Activated gamma-delta T cell (primary cell): ENCODE results near the gene NR1H2.
"Not testable (repeated sequence)": the region's sequence is repeated elsewhere in the genome, so short reads cannot be mapped to it uniquely, and the experiment has no call there.

ENCODE experiments used
- DNase-seq: peaks from one replicate; lab custom pipeline; 2025; lab: John Stamatoyannopoulos, UW

Gene NR1H2

DNA sequence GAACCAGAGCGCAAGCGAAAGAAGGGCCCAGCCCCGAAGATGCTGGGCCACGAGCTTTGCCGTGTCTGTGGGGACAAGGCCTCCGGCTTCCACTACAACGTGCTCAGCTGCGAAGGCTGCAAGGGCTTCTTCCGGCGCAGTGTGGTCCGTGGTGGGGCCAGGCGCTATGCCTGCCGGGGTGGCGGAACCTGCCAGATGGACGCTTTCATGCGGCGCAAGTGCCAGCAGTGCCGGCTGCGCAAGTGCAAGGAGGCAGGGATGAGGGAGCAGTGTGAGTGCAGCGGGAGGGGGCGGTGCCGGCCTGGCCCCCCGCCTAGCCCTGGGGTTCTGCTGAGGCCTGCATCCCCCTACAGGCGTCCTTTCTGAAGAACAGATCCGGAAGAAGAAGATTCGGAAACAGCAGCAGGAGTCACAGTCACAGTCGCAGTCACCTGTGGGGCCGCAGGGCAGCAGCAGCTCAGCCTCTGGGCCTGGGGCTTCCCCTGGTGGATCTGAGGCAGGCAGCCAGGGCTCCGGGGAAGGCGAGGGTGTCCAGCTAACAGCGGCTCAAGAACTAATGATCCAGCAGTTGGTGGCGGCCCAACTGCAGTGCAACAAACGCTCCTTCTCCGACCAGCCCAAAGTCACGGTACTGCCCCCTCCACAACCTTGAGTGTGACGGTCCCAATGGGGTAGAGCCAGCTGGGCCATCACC lies 2.1 kb downstream of the NR1H2 start:
- DNase-seq: no peak

GRCh38 chr19:50378863-50379236 lies 2.6 kb downstream of the NR1H2 start:
- DNase-seq: no peak

- DNase-seq: no peak
Observed at GRCh38 chr19:50379602-50380001, 3.3 kb downstream of the NR1H2 start.

GRCh38 chr19:50380137-50380536 lies 3.9 kb downstream of the NR1H2 start:
- no peak for DNase-seq

DNA sequence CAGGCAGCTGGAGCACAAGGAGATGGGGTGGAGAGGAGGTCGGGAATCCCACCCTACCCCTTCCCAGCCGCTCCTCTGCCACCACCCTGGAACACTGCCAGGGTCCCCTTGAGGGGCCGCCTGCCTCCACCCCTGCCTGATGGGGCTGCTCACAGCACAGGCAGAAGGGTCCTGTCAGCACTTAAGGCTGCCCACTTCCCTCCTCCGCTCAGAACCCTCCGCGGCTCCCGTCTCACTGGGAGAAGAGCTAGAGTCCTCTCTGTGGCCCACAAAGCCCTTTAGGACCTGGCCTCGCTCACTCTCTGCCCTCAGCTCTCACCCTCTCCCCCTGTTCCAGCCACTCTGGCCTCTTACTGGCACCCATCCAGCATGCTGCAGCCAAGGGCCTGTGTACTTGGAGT lies 4.5 kb downstream of the NR1H2 start:
- DNase-seq: no peak

- no peak for DNase-seq
Observed at GRCh38 chr19:50381881-50382729, 5.8 kb downstream of the NR1H2 start.

DNA sequence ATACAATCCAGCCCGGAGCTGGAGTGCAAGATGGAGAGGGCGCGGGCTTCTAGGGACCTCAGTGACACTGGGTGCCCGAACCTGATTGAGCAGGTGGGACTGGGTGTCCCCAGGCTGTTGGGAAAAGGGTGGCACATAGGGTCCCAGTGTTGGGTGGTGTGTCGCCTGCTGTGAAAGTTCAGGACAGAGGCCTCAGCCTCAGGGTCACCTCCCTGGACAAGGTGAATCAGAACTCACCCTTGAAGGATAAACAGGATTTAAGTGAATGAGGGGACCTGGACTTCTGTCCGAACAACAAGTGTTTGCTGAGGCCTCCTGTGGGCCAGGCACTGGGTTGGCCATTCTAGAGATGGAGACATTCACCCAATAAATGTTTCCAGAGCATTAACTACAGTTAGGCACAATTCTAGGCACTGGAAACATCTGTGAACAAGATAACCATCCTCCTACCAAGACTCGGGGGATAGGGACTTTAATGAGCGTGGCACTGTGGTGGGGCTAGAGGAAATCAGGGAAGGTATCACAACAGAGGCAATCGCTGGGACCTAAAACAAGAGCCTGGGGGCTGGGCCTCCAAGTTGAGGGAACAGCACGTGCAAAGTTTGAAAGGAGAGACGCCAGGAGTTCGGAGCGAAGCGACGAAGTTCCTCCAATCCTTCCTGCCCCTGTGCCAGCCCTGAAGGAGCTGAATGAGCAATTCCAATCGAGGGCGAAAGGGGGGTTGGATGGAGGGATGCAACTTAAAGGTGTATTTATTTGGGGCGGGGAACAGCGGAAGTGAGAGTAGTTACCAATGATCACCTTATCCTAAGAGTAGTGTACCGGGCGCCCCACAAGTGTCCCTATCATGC lies 7.0 kb downstream of the NR1H2 start:
- no peak for DNase-seq

GRCh38 chr19:50383852-50384684 lies 7.8 kb downstream of the NR1H2 start, which contains the start of gene POLD1:
Gene POLD1, plus strand, starts transcription at chr19:50384347. Its CDS starts 14,505 bp downstream, at chr19:50398852.
- DNase-seq: peak; percentile 96

- no peak for DNase-seq
Observed at GRCh38 chr19:50384685-50385535, 8.7 kb downstream of the NR1H2 start.

GRCh38 chr19:50387176-50387867 lies 11.1 kb downstream of the NR1H2 start:
- no peak for DNase-seq

DNA sequence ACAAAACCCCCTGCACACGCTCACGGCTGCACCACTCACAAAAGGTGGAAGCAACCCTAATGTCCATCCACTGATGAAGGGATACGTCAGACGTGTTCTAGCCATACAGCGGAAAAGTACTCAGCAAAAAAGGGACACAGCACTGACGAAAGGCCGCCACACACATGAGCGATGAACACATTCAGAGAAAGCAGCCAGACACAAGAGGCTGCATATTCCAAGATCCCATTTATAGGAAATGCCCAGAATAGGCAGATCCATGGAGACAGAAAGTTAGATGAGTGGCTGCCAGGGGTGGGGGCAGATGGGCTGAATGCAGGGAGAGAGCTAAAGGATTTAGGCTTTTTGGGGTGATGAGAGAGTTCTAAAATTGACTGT lies 11.6 kb downstream of the NR1H2 start:
- no peak for DNase-seq

- not testable (repeated sequence) for DNase-seq
Observed at GRCh38 chr19:50390295-50390694, 14.0 kb downstream of the NR1H2 start.

DNA sequence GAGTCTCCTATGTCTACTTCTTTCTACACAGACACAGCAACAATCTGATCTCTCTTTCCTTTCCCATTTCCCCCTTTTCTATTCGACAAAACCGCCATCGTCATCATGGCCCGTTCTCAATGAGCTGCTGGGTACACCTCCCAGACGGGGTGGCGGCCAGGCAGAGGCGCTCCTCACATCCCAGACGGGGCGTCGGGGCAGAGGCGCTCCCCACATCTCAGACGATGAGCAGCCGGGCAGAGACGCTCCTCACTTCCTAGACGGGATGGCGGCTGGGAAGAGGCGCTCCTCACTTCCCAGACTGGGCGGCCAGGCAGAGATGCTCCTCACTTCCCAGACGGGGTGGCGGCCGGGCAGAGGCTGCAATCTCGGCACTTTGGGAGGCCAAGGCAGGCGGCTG lies 14.7 kb downstream of the NR1H2 start:
- DNase-seq: not testable (repeated sequence)

GRCh38 chr19:50392759-50393158 lies 16.5 kb downstream of the NR1H2 start:
- no peak for DNase-seq

GRCh38 chr19:50393589-50393988 lies 17.3 kb downstream of the NR1H2 start:
- DNase-seq: no peak

DNA sequence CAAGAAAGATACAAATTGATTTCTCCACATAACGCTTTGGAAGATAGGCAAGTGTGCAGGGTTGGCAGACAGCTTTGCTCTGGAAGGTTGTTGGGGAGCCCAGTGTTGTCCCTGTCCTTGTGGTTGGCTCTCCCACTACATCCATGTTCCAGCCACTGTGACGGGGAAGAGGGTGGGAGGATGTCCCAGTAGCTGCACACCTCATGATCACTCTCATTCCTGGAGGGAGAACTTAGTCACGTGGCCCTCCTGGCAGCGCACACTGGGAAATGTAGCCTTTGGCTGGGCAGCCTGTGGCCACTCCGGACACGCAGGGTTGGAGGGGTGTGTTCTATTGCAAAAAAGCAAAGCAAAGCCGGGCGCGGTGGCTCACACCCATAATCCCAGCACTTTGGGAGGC lies 17.8 kb downstream of the NR1H2 start:
- no peak for DNase-seq

- DNase-seq: no peak
Observed at GRCh38 chr19:50398675-50399367, 22.6 kb downstream of the NR1H2 start.

GRCh38 chr19:50399368-50399745 lies 23.1 kb downstream of the NR1H2 start:
- no peak for DNase-seq
